ENCODE measurements around the gene FKBP10. TPM values are rescaled to one million over a fixed set of nuclear protein-coding genes. Genes with fewer than 3 reads are reported as not detected.

Gene FKBP10, protein sequence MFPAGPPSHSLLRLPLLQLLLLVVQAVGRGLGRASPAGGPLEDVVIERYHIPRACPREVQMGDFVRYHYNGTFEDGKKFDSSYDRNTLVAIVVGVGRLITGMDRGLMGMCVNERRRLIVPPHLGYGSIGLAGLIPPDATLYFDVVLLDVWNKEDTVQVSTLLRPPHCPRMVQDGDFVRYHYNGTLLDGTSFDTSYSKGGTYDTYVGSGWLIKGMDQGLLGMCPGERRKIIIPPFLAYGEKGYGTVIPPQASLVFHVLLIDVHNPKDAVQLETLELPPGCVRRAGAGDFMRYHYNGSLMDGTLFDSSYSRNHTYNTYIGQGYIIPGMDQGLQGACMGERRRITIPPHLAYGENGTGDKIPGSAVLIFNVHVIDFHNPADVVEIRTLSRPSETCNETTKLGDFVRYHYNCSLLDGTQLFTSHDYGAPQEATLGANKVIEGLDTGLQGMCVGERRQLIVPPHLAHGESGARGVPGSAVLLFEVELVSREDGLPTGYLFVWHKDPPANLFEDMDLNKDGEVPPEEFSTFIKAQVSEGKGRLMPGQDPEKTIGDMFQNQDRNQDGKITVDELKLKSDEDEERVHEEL
- 100 and 141 TPM in 2 replicates for total RNA-seq

DNA sequence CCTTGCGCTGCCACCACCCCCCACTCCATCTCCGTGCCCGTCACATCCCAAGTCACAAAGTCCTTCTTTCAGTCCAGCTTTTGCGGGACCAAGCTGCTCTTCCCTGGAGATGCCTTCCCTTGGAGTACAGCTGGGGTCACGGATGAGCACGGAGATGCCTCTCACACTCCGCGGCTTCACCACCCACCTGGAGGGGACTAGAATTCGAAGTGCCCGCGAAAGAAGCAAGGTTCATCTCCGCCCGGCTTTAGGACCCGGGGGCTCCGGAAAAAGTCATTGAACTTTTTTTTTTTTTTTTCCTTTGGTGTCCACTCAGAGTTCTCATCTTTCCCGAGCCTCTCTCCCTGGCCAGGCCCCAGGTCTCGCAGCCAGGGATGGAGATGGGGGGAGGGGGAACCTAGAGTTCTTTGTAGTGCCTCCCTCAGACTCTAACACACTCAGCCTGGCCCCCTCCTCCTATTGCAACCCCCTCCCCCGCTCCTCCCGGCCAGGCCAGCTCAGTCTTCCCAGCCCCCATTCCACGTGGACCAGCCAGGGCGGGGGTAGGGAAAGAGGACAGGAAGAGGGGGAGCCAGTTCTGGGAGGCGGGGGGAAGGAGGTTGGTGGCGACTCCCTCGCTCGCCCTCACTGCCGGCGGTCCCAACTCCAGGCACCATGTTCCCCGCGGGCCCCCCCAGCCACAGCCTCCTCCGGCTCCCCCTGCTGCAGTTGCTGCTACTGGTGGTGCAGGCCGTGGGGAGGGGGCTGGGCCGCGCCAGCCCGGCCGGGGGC lies at the start of gene FKBP10:
Gene FKBP10, plus strand, starts transcription at position 624 of the 771 bp plus-strand sequence. Its CDS starts 31 bp downstream, at position 655.

DNA sequence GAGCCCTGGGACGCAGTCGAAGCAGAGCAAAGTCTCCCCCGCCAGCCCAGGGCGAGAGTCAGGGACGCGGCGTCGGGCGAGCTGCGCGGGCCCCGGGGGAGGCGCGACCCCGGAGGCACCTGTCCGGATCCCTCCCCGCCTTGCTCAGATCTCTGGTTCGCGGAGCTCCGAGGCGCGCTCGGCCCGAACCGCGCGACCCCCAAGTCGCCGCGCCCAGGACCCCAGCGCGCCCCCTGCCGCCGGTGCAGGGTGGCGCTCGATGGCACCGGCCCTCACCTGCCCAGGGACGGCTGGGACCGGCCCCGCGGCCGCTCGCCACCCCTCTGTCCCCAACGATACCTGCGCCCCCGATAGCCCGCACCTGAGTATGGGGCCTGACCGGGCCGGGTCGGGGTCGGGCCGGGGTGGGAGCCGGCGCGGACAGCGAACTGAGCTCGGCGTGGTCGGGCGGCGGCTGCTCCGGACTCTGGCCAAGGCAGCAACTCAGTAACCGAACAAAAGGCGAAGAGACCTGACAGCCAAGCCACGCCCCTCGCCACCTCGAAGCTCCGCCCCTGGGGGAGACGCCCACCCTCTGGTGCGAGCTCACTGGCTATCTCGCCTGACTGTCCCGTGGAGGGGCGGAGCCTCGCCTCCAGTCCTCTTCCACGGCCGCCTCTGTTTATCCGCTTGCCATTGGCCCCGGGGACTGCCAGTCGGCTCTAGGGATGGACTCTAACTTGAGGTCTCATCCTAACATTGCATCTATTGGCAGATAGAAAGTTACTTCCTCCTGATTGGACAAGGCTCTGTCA lies 26.4 kb upstream of the FKBP10 start, which contains the start of gene JUP:
Gene JUP, minus strand, starts transcription at position 485 of the 794 bp plus-strand sequence. CDS start 14,857 bp downstream, outside the sequence.

DNA sequence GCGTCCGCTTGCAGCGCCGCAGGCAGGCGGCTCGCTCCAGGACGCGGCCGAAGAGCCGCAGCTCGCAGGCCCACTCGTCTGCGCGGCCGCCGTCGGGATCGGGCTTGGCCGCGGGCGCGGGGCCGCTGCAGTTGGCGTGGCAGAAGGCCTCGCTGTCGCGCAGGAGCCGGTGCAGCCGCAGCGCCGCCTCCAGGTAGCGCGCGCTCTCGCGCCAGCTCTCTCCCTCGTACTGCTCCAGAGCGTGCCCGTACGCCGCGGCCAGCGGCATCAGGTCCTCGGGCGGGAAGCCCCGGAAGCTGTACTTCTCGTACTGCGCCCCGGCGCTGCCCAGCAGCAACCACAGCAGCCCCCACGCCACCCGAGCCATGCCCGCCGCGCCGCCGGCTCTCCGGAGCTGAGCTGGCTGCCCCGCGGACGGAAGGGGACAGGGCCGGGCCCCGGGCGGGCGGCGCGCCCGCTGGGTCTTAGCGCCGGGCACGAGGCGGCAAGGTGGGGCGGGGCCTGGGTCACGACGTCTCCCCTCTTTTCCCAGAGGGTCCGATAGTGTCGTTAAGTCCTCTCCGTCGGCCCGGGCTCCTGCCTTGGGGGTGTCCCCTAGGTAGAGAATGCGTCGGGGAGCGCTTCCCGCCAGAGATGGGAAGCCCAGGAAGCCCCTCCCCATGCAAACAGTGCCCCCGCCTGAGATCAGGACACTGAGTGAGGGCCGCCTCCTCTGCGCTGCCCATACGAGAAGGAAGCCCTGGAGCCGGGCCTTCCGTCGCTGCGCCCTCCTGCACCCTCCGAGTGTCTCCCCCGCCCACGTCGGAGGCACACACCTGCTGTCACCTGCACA lies 1.0 kb upstream of the FKBP10 start, which contains the start of gene P3H4:
Gene P3H4, minus strand, starts transcription at position 401 of the 832 bp plus-strand sequence. Its CDS starts 34 bp downstream, at position 367.

DNA sequence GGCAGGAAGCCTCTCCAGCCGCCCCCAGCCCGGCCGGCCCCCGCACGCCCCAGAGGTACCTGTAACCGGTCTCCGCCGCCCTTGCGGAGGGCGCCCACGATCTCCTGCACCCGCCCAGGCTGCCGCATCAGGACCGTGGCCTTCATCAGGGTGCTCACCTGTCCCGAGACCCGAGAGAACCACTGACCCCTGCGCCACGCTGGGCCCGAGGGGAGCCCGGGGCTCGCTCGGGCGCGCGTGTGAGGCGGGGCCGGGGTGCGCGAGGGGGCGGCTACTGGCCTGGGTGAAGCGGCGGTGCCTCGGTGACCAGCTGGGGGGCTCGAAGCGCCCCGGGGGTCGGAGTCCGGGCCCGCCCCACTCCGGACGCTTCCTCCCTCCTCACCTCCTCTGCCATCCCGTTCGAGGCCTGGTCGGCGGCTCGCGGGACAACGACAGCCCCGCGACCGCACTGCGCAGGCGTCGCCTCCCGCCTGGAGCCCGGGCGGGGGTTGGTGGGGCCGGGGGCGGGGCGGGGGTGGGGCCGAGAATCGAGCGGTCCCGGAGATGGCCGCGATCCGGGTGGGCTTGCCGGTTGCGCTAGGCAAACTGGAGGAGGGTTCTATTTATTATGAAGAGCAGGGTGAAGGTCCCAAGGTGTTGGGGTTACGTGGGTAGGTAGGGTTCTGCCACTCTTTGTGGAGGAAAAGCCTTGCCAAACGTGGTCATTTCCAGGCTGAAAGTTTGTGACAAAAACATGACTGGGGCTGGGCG lies 23.2 kb downstream of the FKBP10 start, which contains the start of gene NT5C3B:
Gene NT5C3B, minus strand, starts transcription at position 433 of the 750 bp plus-strand sequence. Its CDS starts 39 bp downstream, at position 394.

DNA sequence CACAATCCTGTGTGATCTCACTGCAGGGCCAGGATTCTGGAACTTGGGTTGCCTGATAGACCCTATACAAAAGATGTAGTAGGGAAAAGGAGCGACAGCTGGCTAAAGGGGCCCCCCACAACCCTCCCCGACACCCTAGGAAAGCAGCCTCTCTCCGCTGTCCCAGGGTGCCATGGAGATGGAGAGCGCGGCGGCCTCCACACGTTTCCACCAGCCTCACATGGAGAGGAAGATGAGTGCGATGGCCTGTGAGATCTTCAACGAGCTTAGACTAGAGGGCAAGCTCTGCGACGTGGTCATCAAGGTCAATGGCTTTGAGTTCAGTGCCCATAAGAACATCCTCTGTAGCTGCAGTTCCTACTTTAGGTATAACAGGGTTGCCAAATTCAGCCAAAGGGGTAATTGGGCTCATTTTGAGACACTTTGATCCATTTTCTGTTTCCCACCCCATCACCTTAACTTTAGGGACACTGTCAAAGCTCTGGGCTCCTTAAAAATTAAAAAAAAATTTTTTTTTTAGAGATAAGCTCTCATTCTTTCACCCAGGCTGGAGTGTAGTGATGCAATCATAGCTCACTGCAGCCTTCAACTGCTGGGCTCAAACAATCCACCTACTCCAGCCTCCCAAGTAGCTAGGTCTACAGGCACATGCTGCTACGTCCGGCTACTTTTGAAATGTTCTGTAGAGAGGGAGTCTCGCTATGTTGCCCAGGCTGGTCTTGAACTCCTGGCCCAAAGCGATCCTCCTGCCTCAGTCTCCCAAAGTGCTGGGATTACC lies 25.1 kb downstream of the FKBP10 start, which contains the start of gene KLHL10:
Gene KLHL10, plus strand, starts transcription at position 65 of the 778 bp plus-strand sequence. Its CDS starts 108 bp downstream, at position 173.

DNA sequence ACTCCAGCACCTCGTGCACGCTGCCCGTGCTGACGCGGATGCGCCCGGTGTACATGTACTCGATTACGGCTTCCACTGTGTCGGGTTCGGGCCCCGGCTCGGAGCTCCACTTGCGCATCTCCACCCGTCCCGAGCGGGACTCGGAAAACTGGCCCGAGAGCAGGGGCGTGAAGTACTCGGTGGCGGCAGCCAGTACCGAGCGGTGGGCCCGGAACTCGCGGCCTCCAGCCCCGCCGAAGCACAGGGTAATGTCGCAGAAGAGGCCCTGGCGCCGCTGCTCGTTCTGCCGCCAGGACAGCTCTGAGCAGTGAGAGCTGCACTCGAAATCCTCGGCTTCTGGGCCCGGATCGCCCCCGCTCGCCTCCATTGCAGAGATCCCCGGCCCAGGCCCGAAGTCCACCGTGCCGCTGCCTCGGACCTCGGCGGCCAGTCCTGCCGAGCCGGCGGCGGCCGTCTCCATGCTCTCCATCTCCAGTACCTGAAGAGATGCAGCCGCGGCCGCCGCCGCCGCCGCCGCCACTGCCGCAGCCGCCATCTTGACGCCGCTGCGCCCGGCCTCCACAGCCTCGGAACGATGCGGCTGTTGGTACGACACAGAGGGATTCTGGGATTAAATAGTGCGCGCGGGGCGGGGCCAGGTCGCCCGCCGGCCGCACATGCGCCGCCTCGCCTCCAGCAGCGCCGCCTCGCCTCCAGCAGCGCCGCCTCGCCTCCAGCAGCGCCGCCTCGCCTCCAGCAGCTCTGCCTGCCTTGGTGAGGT lies 52.2 kb downstream of the FKBP10 start, which contains the start of gene KLHL11:
Gene KLHL11, minus strand, starts transcription at position 588 of the 760 bp plus-strand sequence. Its CDS starts 53 bp downstream, at position 535.

Other genes with a start within 250 kb of the FKBP10 start
- 0.78 and 1.0 TPM in 2 replicates for gene KRT9, start 240.9 kb upstream of the FKBP10 start, total RNA-seq
- gene KRT14, start 226.1 kb upstream of the FKBP10 start, total RNA-seq = 5,968 and 7,158 TPM in 2 replicates
- 4,917 and 6,689 TPM in 2 replicates for gene KRT16, start 200.2 kb upstream of the FKBP10 start, total RNA-seq
- gene KRT17, start 188.4 kb upstream of the FKBP10 start, total RNA-seq = 20,831 and 21,525 TPM in 2 replicates
- 116 and 141 TPM in 2 replicates for gene EIF1, start 124.1 kb upstream of the FKBP10 start, total RNA-seq
- gene GAST, start 100.7 kb upstream of the FKBP10 start, total RNA-seq = 7.2 TPM in 1 of 2 replicates, not detected in the other
- 0.71 and 7.3 TPM in 2 replicates for gene HAP1, start 78.4 kb upstream of the FKBP10 start, total RNA-seq
- 967 and 1,681 TPM in 2 replicates for gene JUP, start 26.3 kb upstream of the FKBP10 start, total RNA-seq
- gene P3H4, start 1.1 kb upstream of the FKBP10 start, total RNA-seq = 50.4 and 54.2 TPM in 2 replicates
- 64.2 and 66.7 TPM in 2 replicates for gene NT5C3B, start 23.2 kb downstream of the FKBP10 start, total RNA-seq
- not detected in 2 replicates for gene KLHL10, start 24.8 kb downstream of the FKBP10 start, total RNA-seq
- 17.6 and 23.0 TPM in 2 replicates for gene KLHL11, start 52.4 kb downstream of the FKBP10 start, total RNA-seq
- gene ACLY, start 105.9 kb downstream of the FKBP10 start, total RNA-seq = 230 and 298 TPM in 2 replicates
- gene ODAD4, start 117.6 kb downstream of the FKBP10 start, total RNA-seq = 0.21 TPM in 1 of 2 replicates, not detected in the other
- 52.0 and 62.0 TPM in 2 replicates for gene CNP, start 153.8 kb downstream of the FKBP10 start, total RNA-seq
- 64.3 TPM in 2 replicates for gene DNAJC7, start 204.4 kb downstream of the FKBP10 start, total RNA-seq
- gene NKIRAS2, start 207.1 kb downstream of the FKBP10 start, total RNA-seq = 36.9 and 56.0 TPM in 2 replicates
- gene C17orf113, start 237.6 kb downstream of the FKBP10 start, total RNA-seq = 0.28 and 0.74 TPM in 2 replicates

Data from airway epithelial cell (primary cell).